Breast epithelium (tissue), 3 donors: ENCODE data around the gene ANGPT4.

ENCODE experiments used
- POLR2A ChIP-seq: fragments of 450-650 bp; IDR thresholded peaks from one replicate; pipeline ENCODE4 v1.6.1; 2016; ENCODE audit warnings: antibody characterized with exemption, mild to moderate bottlenecking, moderate library complexity
- POLR2AphosphoS5 ChIP-seq, 3 donors: sonication (generic); formaldehyde crosslinking; IDR thresholded peaks; one replicate each; pipeline ENCODE4 v1.6.1; 2017; ENCODE audit warnings: antibody characterized with exemption in 3 of 3
- TF ChIP-seq, protein P1 (sequence below), 3 donors: fragments of 450-650 bp; IDR thresholded peaks; one replicate each; pipeline ENCODE4 v1.5.1; 2016 to 2017; ENCODE audit warnings: antibody characterized with exemption in 3 of 3, mild to moderate bottlenecking in 3 of 3, moderate library complexity in 3 of 3

DNA sequence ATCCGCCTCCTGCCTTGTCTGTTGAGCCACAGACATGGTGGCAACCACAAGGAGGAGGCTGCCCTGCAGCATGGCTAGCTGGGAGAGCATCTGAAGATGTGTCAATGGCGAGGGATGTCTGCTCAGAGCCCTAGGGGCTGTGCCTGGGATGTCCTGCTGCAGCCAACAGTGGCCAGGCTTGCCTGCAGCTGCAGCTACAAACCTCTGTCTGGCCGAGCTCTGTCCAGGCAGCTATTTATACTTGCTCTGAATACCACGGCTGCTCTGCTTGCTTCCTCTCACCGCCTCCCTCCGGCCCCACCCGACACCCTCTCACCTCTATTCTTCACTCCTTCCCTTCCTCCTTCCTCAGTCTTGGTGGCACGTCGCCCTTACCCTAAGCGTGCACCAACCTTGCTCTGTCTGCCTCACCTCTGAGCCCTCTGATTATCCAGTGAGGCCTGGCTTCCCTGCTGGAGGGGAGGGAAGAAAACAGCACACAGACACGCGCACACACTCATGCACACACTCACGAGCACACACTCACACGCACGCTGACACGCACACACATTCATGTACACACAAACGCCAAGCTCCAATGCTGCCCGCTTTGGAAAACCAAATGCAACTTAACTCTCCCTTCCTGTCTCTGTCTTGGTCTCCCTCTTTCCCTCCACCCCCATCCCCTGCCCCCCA, at the start of gene ANGPT4:
- TF ChIP-seq POLR2AphosphoS5 (IDR thresholded peaks at IDR 0.05), result no peak
- TF ChIP-seq, protein P1, sequence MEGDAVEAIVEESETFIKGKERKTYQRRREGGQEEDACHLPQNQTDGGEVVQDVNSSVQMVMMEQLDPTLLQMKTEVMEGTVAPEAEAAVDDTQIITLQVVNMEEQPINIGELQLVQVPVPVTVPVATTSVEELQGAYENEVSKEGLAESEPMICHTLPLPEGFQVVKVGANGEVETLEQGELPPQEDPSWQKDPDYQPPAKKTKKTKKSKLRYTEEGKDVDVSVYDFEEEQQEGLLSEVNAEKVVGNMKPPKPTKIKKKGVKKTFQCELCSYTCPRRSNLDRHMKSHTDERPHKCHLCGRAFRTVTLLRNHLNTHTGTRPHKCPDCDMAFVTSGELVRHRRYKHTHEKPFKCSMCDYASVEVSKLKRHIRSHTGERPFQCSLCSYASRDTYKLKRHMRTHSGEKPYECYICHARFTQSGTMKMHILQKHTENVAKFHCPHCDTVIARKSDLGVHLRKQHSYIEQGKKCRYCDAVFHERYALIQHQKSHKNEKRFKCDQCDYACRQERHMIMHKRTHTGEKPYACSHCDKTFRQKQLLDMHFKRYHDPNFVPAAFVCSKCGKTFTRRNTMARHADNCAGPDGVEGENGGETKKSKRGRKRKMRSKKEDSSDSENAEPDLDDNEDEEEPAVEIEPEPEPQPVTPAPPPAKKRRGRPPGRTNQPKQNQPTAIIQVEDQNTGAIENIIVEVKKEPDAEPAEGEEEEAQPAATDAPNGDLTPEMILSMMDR (IDR thresholded peaks at IDR 0.05), result no peak
- no peak for TF ChIP-seq POLR2A
